ENCODE data around the gene KDM4C.

DNA sequence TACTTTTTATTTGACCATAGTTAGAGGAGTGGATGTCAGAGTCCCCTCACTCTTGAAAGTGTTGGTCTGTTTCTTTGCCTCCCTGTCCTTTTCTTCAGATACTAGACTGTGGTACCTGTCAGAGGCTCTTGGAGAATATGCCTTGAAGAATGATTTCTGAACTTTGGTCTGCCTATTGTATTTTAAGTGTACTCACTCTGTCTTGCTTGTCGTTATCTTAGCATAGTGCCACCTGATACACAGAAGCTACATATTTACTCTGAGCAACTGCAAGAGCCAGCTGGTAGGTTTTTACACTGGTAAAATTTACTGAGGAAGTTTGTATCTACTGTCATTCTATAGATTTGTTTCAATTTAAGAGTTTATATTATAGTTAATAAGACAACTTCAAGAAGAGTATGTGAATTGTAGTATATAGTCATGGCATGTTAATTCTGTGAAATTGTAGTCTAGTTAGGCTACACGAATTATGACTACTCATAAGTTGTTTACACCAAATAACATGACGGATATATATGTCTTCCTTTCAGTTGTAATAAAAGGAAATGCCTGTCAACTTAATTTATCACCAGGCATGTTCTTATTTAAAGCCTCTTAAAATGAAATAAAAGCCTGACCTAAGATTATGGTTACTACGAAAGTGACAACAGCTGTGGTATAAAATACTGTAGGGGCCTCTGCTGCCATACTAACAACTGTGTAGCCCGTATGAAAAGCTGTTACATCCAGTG lies 201.7 kb downstream of the KDM4C start:
- TF ChIP-seq CTCF (IDR thresholded peaks at IDR 0.05) (no peak), EZH2 (IDR thresholded peaks at IDR 0.05; ENCODE audit: borderline replicate concordance, insufficient read depth, low read depth, low read length, poor library complexity, severe bottlenecking) (no peak)
